Left kidney (tissue), 2 donors: ENCODE results near the gene M1AP. TPM values are rescaled to one million over a fixed set of nuclear protein-coding genes. Genes with fewer than 3 reads are reported as not detected.

Source experiments
- DNase-seq: peaks from one replicate; pipeline ENCODE4 v3.0.0-alpha.2; 2013
- polyA plus RNA-seq: library from polyadenylated mRNA; unstranded; fragments of 120-200 nt; gene quantifications from one replicate; pipeline ENCODE4 v1.2.1, GENCODE V29; 2013; ENCODE audit not compliant: insufficient read length

The M1AP gene
- polyA plus RNA-seq, 1 donor, result 1.0 TPM

GRCh38 chr2:74597410-74597809 lies 50.7 kb downstream of the M1AP start:
- no peak for DNase-seq

DNA sequence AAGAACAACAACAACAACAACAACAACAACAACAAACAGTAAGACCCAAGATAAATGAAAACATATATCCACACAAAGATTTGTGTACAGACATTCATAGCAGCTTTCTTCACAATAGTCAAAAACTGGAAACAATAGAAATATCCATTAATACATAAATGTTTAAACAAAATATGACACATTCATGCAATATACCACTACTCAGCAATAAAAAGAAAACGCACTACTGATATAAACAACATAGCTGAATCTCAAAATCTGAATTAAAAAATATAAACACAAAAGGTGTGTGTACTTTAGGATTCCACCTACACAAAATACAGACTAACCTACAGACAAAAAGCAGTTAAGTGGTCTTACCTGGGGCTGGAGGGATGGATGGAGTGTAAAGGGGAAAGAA lies 51.5 kb downstream of the M1AP start:
- DNase-seq, result no peak

DNA sequence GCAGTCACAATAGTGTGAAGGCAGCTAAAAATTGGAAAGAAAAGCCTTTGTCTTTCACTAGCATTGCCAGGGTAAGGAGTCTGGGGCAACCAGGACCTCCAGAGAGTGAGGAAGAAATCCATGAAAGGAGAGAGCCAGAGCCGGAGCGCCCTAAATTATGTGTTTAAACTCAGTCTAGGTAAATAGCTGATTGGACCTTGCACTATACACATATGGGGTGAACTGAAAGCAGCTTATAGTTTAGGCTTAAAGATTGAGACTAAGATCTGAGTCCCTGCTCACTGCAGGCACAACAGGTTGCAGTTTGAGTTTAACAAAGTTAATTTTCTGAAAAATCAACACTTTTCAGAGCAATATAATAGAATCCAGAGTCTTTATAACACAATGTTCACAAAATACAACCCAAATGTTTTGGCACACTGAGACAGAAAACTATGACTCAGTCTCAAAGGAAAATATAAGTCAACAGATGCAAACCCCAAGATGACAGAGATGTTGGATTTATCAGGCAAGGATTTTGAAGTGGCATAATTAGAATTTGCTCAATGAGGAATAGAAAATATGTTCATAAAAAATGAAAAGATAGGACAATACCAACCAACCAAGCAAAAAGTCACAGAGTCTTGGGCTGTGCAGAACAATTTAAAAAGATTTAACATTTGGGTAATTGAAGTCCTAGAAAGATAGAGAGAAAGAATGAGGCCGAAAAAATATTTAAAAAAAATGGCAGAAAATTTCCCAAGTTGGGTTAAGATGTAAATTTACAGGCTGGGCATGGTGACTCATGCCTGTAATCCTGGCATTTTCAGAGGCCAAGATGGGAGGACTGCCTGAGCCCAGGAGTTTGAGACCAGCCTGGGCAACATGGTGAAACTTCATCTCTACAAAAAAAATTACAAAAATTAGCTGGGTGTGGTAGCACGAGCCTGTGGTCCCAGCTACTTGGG lies 54.0 kb downstream of the M1AP start:
- DNase-seq, result no peak

- no peak for DNase-seq
Measured at GRCh38 chr2:74588664-74589063, 59.5 kb downstream of the M1AP start.

- peak; percentile 65 for DNase-seq
Measured at GRCh38 chr2:74587664-74588277, 60.4 kb downstream of the M1AP start.

DNA sequence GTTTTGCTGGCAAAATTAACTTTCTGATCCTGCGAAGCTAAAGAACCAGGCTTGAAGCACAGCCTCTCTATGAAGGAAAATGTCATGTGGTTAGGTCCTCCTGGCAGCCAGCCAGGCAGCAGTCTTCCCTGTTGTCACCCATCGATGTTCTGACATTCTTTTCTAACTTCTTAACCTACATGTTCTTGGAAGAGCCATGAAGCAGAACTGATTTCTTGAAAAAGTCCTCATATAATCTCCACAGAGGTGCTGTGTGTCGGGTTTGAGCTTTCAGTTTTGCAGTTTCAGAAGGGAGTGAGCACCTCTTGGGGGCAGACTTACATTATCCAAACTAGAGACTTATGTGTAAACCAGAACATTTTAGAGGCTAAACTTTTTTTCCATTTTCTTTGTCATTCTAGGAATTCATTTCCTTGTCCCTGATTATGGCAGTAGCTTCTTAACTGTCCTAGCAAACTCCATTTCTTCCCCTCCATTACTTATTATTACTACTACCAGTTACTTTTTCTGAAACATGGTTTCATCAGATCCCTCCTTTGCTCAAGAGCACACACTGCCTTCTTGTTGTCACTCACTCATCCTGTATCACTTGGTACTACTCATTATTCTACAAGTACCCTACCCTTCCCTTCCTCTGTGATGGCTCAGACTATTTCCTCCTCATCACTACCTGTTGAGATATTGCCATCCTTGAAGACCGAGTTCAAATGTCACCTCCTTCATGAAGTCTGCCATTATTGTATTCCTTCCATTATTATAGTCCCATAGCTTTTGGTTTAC lies 62.5 kb downstream of the M1AP start:
- DNase-seq, result no peak

DNA sequence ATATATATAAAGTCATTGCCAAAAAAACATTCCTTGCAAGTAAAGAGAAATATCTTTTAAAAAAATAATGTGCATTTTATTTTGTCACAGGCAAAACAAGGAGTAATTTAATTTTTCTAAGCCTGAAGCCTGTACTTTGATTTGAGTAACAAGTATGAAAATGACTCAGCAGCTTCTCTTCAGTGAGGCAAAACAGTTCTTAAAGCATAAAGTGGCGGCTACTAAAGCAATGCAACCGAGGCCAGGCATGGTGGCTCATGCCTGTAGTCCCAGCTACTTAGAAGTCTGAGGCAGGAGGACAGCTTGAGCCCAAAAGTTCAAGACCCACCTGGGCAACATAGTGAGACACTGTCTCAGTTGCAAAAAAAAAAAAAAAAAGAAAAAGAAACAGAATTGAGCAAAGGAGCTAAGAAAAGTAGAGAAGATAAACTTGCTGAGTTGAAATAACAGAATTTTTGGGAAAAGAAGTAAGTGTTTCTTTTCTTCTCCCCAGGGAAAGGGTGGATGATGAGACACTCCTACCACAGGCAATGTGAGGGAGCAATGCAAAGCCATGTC lies 64.0 kb downstream of the M1AP start:
- no peak for DNase-seq

DNA sequence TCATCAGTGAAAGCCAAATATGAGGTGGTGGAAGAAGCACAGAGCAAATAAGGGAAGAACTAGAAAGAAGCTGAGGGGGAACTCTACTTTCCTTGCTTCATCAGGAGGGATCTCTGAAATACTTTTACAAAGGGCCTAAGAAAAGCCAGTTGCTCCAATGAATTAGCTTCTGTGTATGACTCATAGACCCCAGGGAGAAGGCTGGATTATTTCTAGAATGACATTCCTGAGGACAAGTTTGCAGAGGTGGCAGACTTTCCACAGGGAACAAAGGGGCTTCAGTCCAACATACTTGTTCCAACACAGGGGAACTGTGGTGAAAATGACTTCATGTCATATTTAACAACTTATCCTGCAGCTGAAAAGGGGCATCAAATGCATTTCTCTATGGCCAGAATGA lies 64.6 kb downstream of the M1AP start:
- DNase-seq, result no peak

- DNase-seq, result no peak
Measured at GRCh38 chr2:74582184-74582583, 65.9 kb downstream of the M1AP start.

DNA sequence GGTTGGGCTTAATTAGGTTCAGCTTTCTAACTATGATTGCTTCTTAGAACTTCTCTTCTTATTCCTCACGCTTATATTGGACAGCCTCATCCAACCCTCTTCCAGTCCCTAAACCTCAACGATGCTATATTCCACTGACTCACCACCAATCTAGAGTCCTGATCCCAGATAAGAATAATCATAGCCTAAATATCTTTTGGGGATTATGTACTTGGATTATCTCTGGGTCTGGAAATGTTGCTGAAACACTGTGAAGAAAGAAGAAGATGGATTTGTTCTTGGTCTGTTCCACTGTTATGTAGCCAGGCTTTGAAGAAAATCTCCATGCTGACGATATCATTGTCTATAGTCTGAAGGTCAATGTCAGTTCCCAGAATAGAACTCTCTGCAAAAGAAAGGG lies 66.7 kb downstream of the M1AP start:
- DNase-seq, result no peak

- DNase-seq, result no peak
Measured at GRCh38 chr2:74578408-74578807, 69.7 kb downstream of the M1AP start.

GRCh38 chr2:74577448-74577847 lies 70.7 kb downstream of the M1AP start:
- no peak for DNase-seq

DNA sequence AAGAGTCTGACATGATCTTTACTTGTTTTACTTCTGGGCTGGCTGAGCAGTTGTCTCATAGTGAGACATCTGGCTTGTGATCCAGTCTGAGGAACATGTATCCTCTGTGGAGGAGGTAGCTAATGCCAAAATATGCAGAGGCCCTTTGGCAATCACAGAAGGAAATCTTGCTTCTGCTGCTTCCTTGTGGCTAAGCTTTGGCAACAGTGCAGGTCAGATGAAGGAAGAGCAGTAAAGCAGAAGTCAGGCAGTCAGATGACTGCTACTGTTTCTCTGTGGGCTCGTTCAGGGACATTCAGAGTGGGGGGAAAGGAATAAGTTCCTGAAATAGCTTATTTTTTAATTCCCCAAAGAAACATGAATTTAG lies 71.3 kb downstream of the M1AP start:
- no peak for DNase-seq

GRCh38 chr2:74576211-74576862 lies 71.8 kb downstream of the M1AP start:
- DNase-seq, result no peak

- no peak for DNase-seq
Measured at GRCh38 chr2:74575320-74575719, 72.8 kb downstream of the M1AP start.

DNA sequence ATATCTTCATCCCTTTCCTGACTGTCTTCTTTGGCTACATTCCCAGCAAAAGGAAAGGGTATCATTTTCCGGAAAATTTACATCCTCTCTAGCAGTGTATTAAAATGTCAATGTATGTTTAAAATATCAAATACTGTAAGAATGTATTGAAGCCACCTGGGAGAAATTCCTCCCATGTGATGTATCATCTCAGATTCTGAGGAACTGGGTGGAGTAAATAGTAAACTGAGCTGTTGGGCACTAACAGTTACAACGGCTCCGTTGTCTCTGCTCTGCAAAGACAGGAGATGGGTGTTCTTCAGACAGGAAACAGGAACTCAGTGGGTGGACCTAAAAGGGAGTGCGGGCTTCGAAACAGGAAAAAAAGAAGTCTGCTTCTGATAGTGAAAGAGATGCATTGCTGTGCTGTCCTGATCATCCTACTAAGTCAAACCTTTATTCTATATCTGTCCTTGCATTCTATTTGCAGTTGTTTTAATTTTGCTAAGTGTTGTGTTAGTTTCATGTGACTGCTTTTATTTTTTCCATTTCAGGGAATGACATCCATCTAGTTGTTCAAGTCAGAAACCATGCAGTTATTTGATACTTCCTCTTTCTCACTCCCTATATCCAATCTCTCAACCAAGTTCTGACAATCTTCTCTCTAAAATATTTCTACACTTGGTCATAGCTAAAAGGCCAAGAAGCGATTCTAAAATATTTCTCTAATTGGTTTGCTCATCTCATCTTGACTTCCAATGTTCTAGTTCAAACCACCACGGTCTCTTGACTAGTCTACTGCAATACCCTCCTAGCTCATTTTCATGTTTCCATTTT lies 74.2 kb downstream of the M1AP start:
- DNase-seq, result no peak

DNA sequence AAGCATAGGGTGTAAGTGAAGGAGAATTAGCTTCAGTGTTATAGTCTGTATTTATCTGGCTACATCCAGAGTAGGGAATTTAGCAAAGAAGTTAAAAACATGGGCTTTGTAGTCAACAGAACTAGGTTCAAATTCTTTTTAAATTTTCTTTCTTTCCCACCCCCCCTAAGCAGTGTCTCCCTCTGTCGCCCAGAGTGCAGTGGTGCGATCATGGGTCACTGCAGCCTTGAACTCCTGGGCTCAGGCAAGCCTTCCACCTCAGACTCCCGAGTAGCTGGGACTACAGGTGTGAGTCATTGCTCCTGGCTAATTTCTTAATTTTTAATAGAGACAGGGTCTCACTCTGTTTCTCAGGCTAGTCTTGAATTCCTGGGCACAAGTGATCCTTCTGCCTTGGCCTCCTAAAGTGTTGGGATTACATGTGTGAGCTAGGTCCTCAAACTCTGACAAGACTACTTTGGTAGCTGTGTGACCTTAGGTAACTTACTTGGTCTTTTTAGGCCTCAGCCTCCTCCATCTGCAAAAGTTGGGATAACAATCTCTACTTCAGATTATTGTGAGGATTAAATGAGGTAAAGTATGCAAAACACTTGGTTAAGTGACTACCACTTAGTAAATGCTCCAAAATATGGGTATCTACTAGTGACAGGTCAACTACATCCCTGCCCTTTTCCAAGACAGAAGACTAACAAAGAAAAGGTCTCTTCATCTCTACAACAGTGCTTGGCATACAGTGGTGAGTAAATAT lies 75.8 kb downstream of the M1AP start:
- DNase-seq, result no peak

DNA sequence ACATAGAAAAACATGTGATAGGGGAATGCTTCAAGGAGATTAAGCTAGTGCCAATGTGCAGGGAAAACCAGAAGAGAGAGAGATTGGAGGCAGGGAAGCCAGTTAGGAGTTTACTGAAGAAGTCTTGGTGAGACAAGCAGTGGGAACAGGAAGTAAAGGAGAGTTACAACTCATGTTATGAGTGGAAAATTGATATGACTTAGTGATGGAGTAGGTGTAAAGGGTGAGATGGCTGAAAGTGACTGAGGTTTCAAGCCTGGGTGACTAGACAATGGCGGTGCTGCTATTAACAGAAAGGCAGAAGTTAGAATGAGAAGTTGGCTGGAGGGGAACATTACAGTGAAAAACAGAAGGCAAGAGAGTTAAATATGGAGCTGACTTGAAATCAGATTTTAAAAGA lies 77.1 kb downstream of the M1AP start:
- DNase-seq, result no peak

DNA sequence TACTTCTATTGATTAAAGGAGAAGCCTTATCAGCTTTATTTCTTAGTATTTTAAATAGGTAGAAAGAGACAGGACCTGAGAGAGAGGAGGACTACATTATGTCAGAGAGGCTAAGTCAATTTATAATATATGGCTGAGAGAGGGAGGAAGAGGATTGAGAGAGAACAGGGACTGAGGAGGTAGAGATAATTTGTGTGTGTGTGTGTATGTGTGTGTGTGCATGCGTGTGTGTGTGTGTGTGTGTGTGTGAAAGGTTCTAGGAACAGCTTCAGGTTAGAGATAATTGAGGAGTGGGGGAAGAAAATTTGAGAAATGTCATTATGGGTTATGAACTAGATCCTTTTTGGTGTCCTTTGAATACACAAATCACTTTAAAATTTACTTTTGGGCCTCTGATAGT lies 78.4 kb downstream of the M1AP start:
- no peak for DNase-seq

DNA sequence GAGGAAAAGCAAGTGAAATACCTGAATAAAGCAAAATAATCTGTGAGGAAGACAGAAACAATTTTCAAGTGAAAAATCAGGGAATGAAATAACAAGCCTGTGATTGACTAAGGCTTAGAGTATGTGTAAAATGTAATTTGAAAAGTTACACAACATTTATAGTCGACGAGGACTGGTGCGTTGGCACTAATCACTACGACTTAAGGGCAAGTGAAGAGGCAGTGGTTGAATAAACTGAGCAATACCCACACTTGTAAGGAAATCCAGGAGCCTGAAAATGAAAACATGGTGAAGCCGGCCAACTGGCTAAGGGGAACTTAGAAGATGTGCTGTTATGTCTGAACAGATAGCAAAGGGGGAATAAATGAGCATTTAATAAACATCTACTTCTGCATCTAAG lies 80.2 kb downstream of the M1AP start:
- no peak for DNase-seq

- DNase-seq, result no peak
Measured at GRCh38 chr2:74566754-74567085, 81.4 kb downstream of the M1AP start.
